ENCODE data around the gene ZNF217.
"Not testable (repeated sequence)": the region's sequence is repeated elsewhere in the genome, so short reads cannot be mapped to it uniquely, and the experiment has no call there.

The ZNF217 gene

GRCh38 chr20:53555081-53555480 is 38.6 kb downstream of the ZNF217 start:
- TF ChIP-seq, protein P1, sequence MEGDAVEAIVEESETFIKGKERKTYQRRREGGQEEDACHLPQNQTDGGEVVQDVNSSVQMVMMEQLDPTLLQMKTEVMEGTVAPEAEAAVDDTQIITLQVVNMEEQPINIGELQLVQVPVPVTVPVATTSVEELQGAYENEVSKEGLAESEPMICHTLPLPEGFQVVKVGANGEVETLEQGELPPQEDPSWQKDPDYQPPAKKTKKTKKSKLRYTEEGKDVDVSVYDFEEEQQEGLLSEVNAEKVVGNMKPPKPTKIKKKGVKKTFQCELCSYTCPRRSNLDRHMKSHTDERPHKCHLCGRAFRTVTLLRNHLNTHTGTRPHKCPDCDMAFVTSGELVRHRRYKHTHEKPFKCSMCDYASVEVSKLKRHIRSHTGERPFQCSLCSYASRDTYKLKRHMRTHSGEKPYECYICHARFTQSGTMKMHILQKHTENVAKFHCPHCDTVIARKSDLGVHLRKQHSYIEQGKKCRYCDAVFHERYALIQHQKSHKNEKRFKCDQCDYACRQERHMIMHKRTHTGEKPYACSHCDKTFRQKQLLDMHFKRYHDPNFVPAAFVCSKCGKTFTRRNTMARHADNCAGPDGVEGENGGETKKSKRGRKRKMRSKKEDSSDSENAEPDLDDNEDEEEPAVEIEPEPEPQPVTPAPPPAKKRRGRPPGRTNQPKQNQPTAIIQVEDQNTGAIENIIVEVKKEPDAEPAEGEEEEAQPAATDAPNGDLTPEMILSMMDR (conservative IDR thresholded peaks at IDR 0.05; ENCODE audit: control insufficient read depth, insufficient read depth, low read depth, low read length), result no peak
- no peak for DNase-seq (ENCODE audit: low read depth)
- no peak overlapping the region for H3K4me3 ChIP-seq (ENCODE audit: control insufficient read depth, low read depth, low read length)

GRCh38 chr20:53552572-53552893 is 41.1 kb downstream of the ZNF217 start:
- DNase-seq (ENCODE audit: low read depth); H3K4me3 ChIP-seq (ENCODE audit: control insufficient read depth, low read depth, low read length): not testable (repeated sequence)

GRCh38 chr20:53551719-53552571 is 41.7 kb downstream of the ZNF217 start:
- H3K4me3 ChIP-seq (ENCODE audit: control insufficient read depth, low read depth, low read length); DNase-seq (ENCODE audit: low read depth): not testable (repeated sequence)

- TF ChIP-seq, protein P1 (conservative IDR thresholded peaks at IDR 0.05; ENCODE audit: control insufficient read depth, insufficient read depth, low read depth, low read length), result no peak
- no peak for DNase-seq (ENCODE audit: low read depth)
Measured at GRCh38 chr20:53550280-53551187, 43.1 kb downstream of the ZNF217 start.

DNA sequence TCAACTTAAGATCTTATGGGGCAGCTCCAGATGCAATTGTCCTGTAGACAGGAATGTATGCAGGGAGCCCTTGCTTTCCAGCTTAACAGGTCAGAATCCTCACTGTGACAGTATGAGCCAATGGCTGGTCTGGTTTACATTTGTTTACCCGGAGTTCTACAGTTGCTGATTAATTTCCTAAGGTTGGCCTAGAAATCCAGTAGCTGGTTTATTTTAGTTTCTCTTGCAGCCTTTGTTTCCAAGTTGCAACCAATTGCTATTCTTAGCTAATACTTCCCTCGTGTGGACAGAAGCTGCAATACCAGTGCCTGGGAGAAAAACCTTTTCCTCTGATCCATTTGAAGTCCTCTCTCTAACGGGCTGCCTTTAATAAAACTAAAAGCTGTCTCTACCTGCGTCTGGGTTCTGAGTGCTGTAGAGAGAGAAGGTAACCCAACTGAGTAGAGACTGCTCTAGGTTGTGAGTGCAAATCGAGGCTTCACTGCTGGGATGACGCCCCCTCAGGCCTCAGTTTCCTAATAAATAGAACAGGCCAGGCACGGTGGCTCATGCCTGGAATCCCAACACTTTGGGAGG is 45.9 kb downstream of the ZNF217 start:
- peak; percentile 74 for DNase-seq (ENCODE audit: low read depth)
- TF ChIP-seq, protein P1 (conservative IDR thresholded peaks at IDR 0.05; ENCODE audit: control insufficient read depth, insufficient read depth, low read depth, low read length), result peak; percentile 88
- H3K4me3 ChIP-seq (ENCODE audit: control insufficient read depth, low read depth, low read length), result no peak overlapping the region

More at GRCh38 chr20:53550280-53551187, 43.1 kb downstream of the ZNF217 start:
- no peak overlapping the region for H3K4me3 ChIP-seq (ENCODE audit: control insufficient read depth, low read depth, low read length)

DNA sequence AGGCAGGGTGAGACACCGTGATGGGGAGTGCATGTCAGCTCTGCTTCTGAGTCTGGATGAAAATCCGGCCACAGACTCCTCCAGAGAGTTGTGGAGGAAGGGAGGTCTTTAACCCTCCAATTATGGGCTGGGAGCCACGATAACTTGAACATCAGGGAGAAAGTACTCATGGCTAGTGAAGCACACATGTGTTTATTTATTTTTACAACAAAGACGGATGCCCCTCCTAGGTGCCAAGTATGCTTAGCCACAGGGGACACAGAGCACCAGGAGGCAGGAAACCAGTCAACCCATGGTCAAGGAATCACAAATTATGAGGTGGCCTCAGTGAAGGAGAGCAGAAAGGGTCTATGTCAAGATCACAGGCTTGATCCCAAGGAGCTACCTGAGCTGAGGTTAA is 54.1 kb downstream of the ZNF217 start:
- no peak for DNase-seq (ENCODE audit: low read depth)
- no peak overlapping the region for H3K4me3 ChIP-seq (ENCODE audit: control insufficient read depth, low read depth, low read length)
- TF ChIP-seq, protein P1 (conservative IDR thresholded peaks at IDR 0.05; ENCODE audit: control insufficient read depth, insufficient read depth, low read depth, low read length), result no peak

DNA sequence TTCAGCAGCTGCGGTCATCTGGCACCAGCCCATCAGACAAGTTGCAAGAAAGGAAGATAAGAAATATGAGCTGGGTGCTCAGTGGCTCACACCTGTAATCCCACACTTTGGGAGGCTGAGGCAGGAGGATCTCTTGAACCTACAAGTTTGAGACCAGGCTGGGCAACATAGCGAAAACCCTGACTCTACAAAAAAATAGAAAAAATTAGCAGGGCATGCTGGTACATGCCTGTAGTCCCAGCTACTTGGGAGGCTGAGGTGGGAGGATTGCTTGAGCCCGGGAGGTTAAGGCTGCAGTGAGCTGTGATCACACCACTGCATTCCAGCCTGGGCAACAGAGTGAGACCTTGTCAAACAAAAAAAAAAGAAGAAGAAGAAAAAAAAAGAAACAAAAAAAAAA is 57.3 kb downstream of the ZNF217 start:
- not testable (repeated sequence) for H3K4me3 ChIP-seq (ENCODE audit: control insufficient read depth, low read depth, low read length); DNase-seq (ENCODE audit: low read depth)

DNA sequence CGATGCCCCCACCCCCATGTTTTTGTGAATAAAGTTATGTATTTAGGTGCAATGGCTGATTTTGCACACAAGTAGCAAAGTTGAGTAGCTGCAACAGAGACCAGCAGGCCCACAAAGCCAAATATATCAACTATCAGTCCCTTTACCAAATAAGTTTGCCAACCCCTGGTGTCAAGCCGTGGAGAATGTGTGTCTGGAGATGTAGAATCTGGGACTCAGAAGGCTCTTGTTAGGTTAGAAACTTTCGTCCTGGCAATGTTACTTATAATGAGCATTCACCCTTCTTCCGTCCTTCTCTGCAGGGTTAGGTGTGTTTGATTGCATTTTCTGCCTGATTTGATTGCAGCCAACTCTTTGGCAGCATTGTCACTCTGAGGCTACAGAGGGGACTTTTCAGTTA is 57.8 kb downstream of the ZNF217 start:
- no peak overlapping the region for H3K4me3 ChIP-seq (ENCODE audit: control insufficient read depth, low read depth, low read length)
- TF ChIP-seq, protein P1 (conservative IDR thresholded peaks at IDR 0.05; ENCODE audit: control insufficient read depth, insufficient read depth, low read depth, low read length), result no peak
- no peak for DNase-seq (ENCODE audit: low read depth)

Data from fibroblast of mammary gland (primary cell).